HG03095 (cell line): ENCODE results near the gene OR1E2.
"Not testable (repeated sequence)": the region's sequence is repeated elsewhere in the genome, so short reads cannot be mapped to it uniquely, and the experiment has no call there.

Experiments used
- ATAC-seq: cut with Tn5 transposase; IDR thresholded peaks from one replicate; pipeline ENCODE4 v1.9.1; 2021; ENCODE audit warnings: moderate library complexity; ENCODE audit not compliant: unreplicated experiment

Gene OR1E2, protein sequence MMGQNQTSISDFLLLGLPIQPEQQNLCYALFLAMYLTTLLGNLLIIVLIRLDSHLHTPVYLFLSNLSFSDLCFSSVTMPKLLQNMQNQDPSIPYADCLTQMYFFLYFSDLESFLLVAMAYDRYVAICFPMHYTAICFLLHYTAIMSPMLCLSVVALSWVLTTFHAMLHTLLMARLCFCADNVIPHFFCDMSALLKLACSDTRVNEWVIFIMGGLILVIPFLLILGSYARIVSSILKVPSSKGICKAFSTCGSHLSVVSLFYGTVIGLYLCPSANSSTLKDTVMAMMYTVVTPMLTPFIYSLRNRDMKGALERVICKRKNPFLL

DNA sequence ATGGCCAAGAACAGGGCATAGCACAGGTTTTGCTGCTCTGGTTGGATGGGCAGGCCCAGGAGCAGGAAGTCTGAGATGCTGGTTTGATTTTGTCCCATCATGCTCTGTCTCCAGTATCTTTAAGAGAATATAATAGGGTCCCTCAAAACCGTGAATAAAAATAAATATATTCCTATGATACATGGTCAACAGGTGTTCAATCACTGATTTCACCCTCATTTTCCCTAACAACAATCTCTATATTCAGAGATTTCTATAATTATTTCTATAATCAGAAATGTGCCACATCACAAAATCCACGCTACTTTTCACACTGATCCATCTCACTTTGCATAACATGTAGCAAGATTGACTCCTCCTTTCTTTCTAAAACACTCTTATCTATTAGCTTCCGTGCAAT lies at the start of gene OR1E2:
TSS of gene OR1E2 (minus strand) at position 101 of the 400 bp plus-strand sequence. CDS start at position 101, 0 bp downstream.
- ATAC-seq, result no peak

DNA sequence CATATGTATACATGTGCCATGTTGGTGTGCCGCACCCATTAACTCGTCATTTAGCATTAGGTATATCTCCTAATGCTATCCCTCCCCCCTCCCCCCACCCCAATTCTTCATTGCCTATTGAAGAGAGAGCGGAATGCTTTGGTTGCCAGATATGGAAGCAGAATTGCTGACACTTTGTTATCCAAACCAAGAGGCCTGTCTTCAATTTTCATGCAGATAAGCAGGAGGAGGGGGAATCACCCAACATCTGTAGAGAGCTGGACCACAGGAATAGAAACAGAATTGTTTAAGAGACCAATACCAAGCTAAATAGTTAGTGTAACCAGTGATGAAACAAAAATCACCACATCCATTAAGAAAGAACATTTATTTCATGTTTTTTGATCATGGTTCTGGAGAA lies 49.2 kb upstream of the OR1E2 start:
- ATAC-seq, result no peak

DNA sequence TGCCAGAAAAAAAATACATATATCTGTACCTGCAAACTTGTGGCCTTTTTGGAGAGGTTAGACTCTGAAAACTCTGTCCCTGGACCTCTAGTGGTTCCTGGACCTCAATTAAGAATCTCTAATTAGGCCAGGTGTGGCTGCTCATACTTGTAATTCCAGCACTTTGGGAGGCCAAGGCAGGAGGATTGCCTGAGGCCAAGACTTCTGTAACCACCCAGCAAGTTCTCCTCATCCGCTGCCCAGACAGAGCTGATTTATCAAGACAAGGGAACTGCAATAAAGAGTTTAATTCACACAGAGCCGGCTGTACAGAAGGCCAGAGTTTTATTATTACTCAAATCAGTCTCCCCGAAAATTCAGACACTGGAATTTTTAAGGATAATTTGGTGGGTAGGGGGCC lies 46.3 kb upstream of the OR1E2 start:
- ATAC-seq, result no peak

DNA sequence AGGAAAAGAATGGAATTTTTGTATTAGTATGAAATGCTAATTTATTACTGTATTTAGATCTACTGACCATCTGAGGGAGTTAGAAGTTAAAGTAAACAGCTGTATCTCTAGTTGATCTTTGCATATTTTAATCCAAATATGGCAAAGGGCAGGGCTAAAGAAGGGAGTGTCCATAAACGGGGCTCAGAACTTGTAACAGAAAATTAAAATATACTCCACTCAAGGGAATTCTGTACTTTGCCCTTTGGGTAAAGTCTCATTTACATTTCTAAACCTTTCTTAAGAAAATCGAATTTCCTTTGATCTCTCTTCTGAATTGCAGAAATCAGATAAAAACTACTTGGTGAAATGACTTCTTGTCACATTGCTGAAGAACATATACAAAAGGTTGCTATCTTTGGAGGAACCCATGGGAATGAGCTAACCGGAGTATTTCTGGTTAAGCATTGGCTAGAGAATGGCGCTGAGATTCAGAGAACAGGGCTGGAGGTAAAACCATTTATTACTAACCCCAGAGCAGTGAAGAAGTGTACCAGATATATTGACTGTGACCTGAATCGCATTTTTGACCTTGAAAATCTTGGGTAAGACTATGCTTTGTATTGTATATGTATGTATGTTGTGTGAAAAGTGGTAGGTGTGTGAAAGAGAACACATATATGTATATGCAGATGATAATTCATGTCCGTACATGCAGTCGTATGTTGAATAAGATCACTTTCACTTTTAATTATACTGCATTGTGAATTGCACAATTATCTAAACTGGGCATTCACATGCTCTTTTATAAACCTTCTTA lies 42.4 kb upstream of the OR1E2 start, which contains the start of gene ASPA:
TSS of gene ASPA (plus strand) at position 186 of the 799 bp plus-strand sequence. CDS start at position 349, 163 bp downstream.
- ATAC-seq, result no peak

DNA sequence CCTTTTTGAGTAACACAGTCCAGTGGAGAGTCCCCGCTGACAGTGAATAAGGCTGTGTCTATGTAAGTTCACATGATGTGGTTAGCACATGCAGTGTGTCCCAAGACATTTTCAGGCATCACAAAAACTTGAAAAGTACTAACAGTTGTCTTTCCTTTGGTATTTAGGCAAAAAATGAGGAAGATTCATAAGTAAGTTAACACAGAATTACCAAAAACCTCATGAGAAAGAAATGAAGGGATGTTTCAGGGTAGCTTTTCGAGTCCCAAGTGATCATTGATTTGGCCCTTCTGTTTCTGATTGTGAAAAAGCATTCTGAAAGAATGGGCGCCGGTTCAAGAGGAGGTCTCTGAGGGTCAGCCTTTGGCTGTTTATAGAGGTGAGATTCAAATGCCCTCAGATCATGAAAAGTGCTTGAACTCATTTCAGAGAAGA lies 41.6 kb upstream of the OR1E2 start:
- ATAC-seq, result no peak

DNA sequence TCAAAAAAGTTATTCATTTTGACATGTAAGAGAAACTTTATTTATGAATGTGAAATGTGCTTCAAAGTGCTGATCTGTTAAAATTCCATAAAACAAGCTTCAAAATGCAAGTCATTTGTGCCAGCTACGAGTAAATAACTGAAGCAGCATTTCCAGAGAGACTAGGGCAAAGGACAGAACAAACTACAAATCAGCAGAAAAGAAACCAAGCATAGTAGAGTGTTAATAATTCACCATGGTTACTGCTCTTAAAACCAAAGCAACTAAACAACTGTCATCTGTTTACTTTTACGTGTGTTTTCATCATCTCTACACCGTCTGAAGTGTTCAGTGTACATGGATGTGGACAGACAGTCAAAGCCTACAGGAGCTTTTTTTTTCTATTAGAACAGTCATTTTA lies 40.6 kb upstream of the OR1E2 start:
- no peak for ATAC-seq

DNA sequence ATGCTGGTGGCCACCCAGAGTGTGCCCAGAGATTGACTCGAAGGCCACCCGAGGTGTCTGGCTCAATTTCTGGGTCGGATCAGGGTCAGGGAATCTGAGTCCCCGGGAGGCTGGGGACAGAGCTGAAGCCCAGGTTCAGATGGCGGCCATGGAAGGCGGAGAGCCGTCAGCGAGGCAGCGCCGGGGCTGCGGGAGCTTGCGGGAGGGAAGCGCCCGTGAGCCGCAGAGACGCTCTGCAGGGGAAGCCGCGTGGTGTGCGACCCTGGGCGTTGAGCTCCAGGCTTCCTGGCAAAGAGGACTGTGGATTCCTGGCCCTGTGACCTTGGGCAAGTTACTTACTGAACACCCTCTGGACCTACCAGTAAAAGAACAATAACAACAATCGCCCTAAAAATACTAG lies 38.5 kb upstream of the OR1E2 start:
- ATAC-seq, result no peak

DNA sequence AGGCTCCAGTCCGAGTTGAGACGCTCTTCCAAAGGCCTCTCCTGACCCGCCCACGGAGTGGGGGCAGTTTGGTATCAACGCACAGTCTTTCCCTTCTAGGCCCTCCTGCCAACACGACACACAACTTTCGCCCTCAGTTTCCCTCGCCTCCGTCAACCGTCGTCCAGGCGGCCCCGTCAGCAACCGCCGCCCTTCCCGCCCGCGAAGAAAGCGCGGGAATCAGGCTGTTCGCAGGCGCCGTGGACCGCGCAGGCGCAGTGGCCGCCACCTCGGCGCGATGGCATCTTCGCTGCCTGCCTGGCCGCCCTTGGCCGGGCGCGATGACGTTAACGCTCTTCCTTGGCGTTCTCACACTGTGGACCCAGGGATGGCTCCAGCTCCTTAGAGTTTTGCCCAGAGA lies 38.0 kb upstream of the OR1E2 start, which contains the start of gene SPATA22:
TSS of gene SPATA22 (minus strand) at position 221 of the 400 bp plus-strand sequence. CDS start 2,494 bp downstream, outside the sequence.
- no peak for ATAC-seq

DNA sequence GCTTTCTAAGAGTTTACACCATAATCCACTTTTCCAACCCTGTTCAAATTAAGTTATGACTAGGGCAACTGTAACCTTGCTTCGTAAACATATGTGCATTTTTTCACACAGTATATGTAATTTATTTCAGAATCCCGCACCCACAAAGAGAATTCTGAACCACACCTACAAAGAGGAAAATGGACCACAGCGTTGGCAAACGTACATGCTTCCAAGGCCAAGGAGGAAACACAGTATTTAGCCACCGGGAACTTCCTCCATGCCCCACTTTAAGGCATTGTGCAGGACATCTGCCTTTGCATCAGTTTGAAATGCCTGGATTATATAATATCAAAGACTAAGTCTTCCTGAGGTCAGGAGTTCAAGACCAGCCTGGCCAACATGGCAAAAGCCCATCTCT lies 35.9 kb upstream of the OR1E2 start:
- no peak for ATAC-seq

DNA sequence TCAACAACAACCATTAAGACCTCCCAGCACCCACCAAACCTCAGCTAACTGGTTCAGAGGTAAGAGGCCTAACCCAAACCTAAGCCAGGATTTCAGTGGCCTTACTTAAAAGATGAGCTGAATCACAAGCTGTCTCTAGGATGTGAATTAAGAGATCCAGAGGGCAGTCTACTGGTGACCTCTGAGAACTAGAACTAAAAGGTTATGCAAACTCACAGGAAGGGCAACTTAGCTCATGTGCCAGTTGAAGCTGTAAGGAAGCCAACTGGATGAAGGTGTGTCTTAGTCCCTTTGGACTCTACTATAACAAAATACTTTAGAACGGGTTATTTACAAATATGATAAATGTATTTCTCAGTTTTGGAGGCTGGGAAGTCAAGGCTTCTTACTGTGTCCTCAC lies 32.7 kb upstream of the OR1E2 start:
- ATAC-seq, result not testable (repeated sequence)

DNA sequence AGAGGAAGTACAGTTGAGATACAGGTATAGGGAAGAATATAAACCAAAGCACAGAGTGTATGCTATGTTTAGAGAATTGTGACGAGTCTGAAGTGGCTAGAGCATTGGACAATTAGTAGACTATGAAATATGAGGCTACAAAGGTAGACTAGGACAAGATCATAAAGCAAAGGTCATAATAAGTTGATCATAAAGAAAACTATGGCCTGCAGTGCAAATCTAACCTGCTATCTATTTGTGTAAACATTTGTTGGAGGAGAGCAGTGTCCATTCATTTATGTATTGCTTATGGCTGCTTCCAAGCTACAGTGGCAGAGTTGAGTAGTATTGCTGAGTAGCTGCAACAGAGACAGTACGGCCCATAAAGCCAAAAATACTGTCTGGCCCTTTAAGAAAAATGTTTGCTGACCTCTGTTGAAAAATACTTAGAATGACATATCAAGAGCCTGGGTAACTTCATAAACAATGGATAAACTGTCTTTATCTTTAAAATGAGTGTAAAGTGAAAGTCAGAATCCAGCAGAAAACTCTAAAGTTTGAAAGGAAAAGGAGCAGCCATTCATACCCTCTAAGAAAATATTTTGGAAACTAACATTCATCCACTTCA lies 14.5 kb upstream of the OR1E2 start:
- no peak for ATAC-seq

DNA sequence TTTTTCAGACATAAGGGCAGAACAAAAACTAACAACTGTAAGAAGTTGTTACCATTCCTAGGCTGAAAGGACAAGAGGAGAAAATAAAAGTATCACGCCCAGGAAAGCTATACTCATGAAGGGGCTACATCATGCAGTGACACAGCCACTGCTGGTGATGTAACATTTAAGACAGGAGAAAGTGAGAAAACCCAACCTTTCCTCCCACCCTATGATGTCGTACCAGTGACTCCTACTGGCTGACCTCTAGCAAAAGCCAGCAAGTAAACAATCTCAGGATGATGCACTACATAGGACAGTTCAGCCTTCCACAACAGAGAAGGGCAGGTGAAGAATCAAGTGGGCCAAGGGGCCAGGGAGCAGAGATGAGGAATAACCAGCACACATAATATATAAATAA lies 14.0 kb upstream of the OR1E2 start:
- no peak for ATAC-seq

DNA sequence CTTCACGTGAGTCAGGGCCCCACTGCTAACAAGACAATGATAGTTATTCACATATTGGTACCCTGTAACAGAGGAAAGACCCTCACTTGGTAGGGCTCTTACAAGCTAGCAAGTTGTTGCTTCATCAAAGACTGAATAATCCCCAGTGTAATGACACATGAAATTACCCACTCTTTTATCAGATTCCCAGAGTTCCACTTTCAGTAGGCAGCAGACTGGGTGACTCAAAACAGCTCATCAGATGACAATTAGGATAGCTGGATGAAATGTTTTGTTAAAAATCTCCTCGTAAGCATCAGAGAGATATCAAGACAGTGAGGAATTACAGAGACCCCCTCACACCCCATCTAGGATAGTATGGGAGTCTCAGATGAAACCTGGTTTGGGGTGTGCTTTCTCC lies 6.8 kb upstream of the OR1E2 start:
- no peak for ATAC-seq

DNA sequence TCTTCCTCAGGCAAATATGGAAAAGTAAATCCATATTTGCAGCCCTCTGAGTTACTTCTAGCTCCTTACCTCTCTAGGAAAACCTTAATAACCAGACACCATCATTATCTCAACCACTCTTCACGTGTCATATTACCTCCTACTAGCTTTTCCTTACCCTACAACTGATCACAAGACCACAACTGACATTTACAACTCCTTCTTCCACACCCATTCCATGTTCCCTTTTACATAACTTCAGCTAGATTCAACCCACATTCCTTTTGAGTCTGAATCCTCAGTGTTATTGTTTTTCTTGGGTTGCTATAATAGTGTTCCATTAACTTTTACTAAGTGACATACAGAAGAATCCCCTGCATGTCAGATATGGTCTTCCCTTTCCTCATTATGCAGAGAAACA lies 4.7 kb upstream of the OR1E2 start:
- ATAC-seq, result no peak

DNA sequence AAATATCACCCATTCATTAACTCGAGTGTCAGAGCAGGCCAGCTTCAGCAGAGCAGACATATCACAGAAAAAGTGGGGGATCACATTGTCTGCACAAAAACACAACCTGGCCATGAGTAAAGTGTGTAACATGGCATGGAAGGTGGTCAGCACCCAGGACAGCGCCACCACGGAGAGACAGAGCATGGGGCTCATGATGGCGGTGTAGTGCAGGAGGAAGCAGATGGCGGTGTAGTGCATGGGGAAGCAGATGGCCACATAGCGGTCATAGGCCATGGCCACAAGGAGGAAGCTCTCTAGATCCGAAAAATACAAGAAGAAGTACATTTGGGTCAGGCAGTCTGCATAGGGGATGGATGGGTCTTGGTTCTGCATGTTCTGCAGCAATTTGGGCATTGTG lies 426 bp downstream of the OR1E2 start:
- ATAC-seq, result not testable (repeated sequence)

DNA sequence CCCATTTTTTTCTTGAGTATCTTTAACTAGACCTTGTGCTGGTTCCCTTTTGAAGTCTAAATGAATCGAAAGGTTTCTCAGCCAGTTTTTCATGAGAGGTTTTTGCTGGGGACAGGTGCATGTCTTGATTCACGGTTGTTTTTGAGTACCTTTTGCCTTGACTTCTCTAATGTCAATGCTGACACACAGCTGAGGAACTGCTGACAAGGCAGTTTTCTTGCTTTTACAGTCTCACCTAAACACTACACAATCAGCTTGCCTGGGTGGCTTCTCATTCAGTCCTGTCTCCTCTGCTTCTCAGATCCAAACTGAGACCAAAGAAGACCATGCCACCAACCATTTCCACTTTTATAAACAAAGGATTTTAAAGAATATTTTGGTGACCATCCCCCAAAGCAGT lies 15.4 kb downstream of the OR1E2 start:
- ATAC-seq, result no peak

DNA sequence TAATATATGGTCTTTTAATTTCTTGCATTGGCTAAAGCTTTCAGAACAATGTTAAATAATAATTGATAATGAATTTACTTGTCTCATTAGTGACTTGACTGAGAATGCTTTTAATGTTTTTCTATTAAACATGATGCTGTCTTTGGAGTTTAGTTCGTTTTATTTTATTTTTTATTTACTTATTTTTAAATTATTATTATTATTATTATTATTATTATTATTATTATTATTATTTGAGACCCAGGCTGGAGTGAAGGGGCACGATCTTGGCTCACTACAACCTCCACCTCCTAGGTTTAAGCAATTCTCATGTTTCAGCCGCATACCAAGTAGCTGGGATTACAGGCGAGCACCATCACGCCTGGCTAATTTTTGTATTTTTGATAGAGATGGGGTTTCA lies 18.0 kb downstream of the OR1E2 start:
- no peak for ATAC-seq

DNA sequence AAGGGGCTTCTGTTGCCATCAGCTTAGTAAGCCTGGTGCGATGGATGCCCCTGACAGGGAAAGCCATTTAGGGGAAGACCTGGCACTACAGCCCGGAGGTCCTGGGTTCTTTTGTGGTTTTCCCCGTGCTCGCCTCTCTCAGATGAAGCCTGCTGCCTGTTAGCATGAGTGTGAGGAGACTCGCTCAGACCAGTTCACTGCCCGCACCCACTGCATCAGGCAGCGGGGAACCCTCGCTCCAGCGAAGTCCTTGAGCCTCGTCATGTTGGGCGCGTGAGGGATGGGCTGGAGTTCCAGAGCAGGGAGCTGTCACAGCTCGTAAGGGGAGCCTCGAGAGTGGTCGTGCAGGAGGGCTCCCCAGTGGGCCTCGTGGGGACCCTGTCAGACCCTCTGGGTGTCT lies 21.4 kb downstream of the OR1E2 start:
- not testable (repeated sequence) for ATAC-seq

DNA sequence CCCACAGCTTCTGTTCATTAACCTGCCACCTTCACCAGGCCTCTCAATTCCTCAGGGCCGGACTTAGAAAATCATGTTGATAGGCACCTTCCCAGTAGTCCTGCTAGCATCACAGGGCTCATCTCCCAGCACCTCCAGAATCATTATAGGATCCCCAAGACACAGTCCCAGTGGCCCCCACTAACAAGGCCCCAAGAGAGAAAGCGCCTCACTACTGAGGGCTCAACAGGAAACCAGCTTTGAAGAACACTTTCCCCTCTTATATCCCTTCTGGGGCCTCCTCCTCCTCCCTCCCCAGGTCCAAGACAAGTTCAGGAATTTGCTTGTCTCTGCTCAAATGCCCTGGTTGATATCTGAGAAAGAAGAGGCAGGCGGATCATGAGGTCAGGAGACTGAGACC lies 22.6 kb downstream of the OR1E2 start, which contains the start of gene OR3A3:
TSS of gene OR3A3 (plus strand) at position 301 of the 400 bp plus-strand sequence.
- no peak for ATAC-seq

DNA sequence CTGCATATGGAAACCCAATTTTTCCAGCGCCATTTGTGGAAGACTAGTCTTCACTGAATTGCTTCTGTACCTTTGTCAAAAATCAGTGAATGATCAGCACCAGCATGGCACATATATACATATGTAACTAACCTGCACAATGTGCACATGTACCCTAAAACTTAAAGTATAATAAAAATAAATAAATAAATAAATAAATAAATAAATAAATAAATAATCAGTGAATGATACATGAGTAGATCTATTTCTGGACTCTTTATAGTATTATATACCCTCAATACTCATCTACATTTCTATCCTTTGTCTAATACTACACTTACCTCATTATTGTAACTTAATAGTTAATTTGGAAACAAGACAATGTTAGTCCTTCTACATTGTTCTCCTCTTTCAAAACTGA lies 29.8 kb downstream of the OR1E2 start:
- not testable (repeated sequence) for ATAC-seq

DNA sequence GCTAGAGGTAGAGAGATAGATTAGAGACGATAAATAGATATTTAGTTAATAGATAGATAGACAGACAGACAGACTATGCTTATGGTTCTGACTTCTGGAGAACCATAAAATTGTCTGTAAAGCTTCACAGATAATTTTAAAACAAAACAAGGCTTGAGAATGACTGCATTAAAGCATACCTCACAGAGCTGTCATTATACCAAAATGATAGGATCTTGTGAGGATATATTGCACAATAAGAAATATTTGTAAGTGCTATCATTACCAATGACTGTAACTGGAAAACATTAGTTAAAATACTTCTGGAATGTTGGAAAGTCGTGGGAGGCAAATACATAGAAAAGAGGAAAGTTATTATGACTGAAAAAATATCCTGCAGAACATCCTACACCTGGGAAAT lies 31.9 kb downstream of the OR1E2 start:
- no peak for ATAC-seq

DNA sequence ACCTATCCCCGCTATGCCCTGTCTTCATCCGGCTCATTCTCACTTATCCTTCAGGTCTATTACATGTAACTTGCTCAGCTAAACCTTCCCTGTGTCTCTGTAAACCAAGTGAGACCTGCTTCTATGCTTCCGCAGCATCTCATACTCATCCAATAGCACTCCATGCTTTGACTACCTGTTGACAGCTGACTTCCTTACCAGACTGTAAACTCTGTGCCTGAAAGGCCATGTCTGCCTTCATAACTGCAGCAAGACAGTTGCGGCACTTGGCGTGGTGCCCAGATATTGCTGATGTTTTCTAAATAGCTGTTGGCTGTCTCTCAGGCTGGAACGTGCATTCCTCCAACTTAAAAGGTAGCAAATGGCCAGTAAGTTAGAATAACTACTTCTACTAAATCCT lies 33.6 kb downstream of the OR1E2 start:
- ATAC-seq, result no peak
